HG03196 (cell line): ENCODE measurements around the gene TBXA2R.
"Not testable (repeated sequence)": the region's sequence is repeated elsewhere in the genome, so short reads cannot be mapped to it uniquely, and the experiment has no call there.

Experiments used
- ATAC-seq: cut with Tn5 transposase; IDR thresholded peaks from one replicate; pipeline ENCODE4 v1.9.1; 2021; ENCODE audit not compliant: unreplicated experiment

Gene TBXA2R

GRCh38 chr19:3584036-3584802 lies 22.5 kb downstream of the TBXA2R start:
- ATAC-seq = not testable (repeated sequence)

GRCh38 chr19:3581792-3582191 lies 24.9 kb downstream of the TBXA2R start:
- not testable (repeated sequence) for ATAC-seq

GRCh38 chr19:3580156-3580934 lies 26.3 kb downstream of the TBXA2R start:
- ATAC-seq = no peak

GRCh38 chr19:3578390-3578789 lies 28.3 kb downstream of the TBXA2R start:
- no peak for ATAC-seq

- ATAC-seq = no peak
Observed at GRCh38 chr19:3577723-3578344, 28.8 kb downstream of the TBXA2R start.

- no peak for ATAC-seq
Observed at GRCh38 chr19:3576696-3577443, 29.8 kb downstream of the TBXA2R start.

GRCh38 chr19:3575949-3576673 lies 30.6 kb downstream of the TBXA2R start:
- no peak for ATAC-seq

- ATAC-seq = no peak
Observed at GRCh38 chr19:3575260-3575741, 31.4 kb downstream of the TBXA2R start.

- no peak for ATAC-seq
Observed at GRCh38 chr19:3573858-3574637, 32.6 kb downstream of the TBXA2R start.

GRCh38 chr19:3573162-3573857 lies 33.4 kb downstream of the TBXA2R start:
- ATAC-seq = peak; percentile 12

- no peak for ATAC-seq
Observed at GRCh38 chr19:3572855-3573161, 33.9 kb downstream of the TBXA2R start, which contains the start of gene HMG20B. TSS of gene HMG20B (plus strand) at chr19:3572944. CDS start at chr19:3573310, 366 bp downstream.

- peak; percentile 94 for ATAC-seq
Observed at GRCh38 chr19:3572132-3572854, 34.4 kb downstream of the TBXA2R start.

GRCh38 chr19:3570606-3571011 lies 36.1 kb downstream of the TBXA2R start:
- no peak for ATAC-seq

GRCh38 chr19:3570042-3570441 lies 36.6 kb downstream of the TBXA2R start:
- ATAC-seq = not testable (repeated sequence)

- ATAC-seq = no peak
Observed at GRCh38 chr19:3565139-3565538, 41.5 kb downstream of the TBXA2R start.

GRCh38 chr19:3563709-3564524 lies 42.8 kb downstream of the TBXA2R start:
- ATAC-seq = no peak

GRCh38 chr19:3557461-3558248 lies 49.0 kb downstream of the TBXA2R start, which contains the start of gene MFSD12:
TSS of gene MFSD12 (minus strand) at chr19:3557586. CDS start at chr19:3557403, 183 bp downstream.
- ATAC-seq = peak; percentile 72
